Tibial nerve (tissue), 4 donors: Measurements from ENCODE around the gene PSMD12.

Source experiments
- CTCF ChIP-seq, 5 experiments: fragments of 200-600 bp in 3 of 5; fragments of 450-650 bp in 2 of 5; sonication (generic) in 3 of 5; IDR thresholded peaks; one replicate each; pipeline ENCODE4 v1.5.1; 2016 to 2019; ENCODE audit warnings: antibody characterized with exemption in 5 of 5, mild to moderate bottlenecking in 3 of 5, moderate library complexity in 2 of 5
- EP300 ChIP-seq, 2 donors: sonication (generic); formaldehyde crosslinking; IDR thresholded peaks; one replicate each; pipeline ENCODE4 v1.6.1; 2017; ENCODE audit warnings: antibody characterized with exemption in 2 of 2, mild to moderate bottlenecking in 1 of 2
- POLR2A ChIP-seq, 2 donors: fragments of 450-650 bp; IDR thresholded peaks; one replicate each; pipeline ENCODE4 v1.6.1; 2017; ENCODE audit warnings: antibody characterized with exemption in 2 of 2, mild to moderate bottlenecking in 2 of 2, moderate library complexity in 2 of 2

- TF ChIP-seq CTCF (IDR thresholded peaks at IDR 0.05) = no peak
- no peak for TF ChIP-seq POLR2A (IDR thresholded peaks at IDR 0.05)
- no peak for TF ChIP-seq EP300 (IDR thresholded peaks at IDR 0.05)
Observed at GRCh38 chr17:67399676-67400075, 33.3 kb upstream of the PSMD12 start.
